ENCODE data around the gene PROC. TPM values are rescaled to one million over a fixed set of nuclear protein-coding genes. Genes with fewer than 3 reads are reported as not detected.

The PROC gene
- total and polyA plus RNA-seq, 2 of the 8 experiments (the other 6 are each of a cell fraction or from before 2014, with no cell fraction given): 1.5 to 1.6 TPM

DNA sequence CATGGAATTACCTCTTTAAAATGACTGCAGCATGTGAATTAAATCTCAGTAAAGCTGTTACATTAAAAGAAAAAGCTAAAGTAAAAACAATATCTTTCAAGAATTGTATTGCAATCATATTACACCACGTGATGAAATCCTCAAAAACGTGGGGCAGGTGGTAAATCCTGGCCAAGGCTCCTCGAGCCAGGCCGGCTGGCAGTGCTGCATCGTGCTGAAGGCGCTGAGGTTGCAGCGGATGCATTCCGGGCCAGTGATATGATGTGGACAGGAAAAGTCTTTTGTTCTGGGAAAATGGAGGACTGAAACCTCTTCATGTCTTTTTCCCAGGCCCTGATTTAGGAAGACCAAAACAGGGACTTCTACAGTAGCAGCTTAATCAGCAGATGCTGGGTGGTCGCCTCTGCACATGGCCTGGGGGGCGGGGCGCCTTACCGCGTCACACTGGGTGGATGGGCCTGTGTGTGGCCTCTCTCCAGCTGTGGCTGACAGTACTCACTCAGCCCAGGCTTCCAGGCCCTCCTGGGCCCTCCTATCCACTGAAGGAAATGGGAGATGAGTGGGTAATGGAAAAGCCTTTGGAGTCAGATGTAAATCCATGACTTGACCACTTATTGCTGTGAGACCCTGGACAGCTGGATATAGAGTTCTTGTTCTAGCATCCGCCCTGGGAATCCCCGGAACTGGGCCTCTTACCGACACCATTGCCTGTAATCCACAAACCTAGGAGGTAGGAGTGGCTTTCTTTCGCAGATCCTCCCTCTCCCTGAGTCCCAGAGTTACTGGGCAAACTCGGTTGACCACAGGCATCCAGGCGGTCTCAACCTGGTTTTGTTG lies 45.1 kb downstream of the PROC start (continued):
- TF ChIP-seq SIN3A (conservative IDR thresholded peaks at IDR 0.05 in 1 of 2, IDR thresholded peaks at IDR 0.05 in 1 of 2; ENCODE audit: low read depth in 1 of 2, low read length in 2 of 2) (peak in 1 of 2 experiments; percentile 66; a peak in 2 of 4 replicates), TAF1 (IDR thresholded peaks at IDR 0.05; ENCODE audit: low read depth, low read length) (peak; percentile 50), SP1 (IDR thresholded peaks at IDR 0.05; ENCODE audit: low read depth, low read length) (peak; percentile 24; the same call in 1 of the 2 replicates)
